HG03139 (cell line): ENCODE data around the gene B3GLCT.
"Not testable (repeated sequence)": the region's sequence is repeated elsewhere in the genome, so short reads cannot be mapped to it uniquely, and the experiment has no call there.

Experiments used
- ATAC-seq: cut with Tn5 transposase; IDR thresholded peaks from one replicate; pipeline ENCODE4 v1.9.1; 2021; ENCODE audit not compliant: unreplicated experiment

Gene B3GLCT

DNA sequence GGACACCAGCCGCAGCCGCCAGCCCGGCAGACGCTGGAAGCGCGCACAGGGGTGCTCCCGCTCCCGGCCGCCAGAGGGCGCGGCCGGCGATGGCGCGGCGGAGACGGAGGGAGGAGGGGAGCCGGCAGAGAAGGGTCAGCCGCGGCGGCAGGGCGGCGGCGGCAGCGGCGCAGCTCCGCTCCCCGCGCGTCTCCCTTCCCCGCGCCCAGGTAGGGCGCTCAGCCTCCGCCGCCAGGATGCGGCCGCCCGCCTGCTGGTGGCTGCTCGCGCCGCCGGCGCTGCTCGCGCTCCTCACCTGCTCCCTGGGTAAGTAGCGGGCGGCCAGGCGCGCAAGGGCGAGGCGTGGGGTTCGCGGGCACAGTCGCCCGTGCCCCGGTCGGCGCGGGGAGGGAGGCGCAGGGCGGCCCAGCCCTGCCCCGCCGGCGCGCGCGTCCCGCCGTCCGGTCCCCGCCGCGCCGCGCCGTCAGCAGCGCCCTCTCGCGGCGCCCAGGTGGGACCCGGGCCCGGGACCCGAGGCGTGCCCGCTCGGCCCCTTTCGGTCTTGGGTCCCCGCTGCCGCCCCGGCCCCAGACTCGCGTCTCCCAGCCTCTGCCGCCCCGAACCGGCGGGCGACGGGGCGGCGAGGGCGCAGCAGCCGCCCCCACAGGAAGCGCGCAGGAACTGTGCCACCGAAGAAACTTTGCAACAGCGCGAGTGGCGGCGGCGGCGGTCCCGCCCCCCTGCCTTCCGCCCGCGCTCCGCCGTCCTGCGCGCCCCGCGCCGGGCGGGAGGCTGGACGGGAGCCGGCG lies at the start of gene B3GLCT:
Gene B3GLCT (plus strand): TSS at position 127 of the 788 bp plus-strand sequence. CDS start 110 bp downstream, at position 237.
- ATAC-seq = peak; percentile 76

GRCh38 chr13:31150315-31150985 lies 49.3 kb upstream of the B3GLCT start:
- ATAC-seq = no peak

GRCh38 chr13:31151837-31152236 lies 47.9 kb upstream of the B3GLCT start:
- no peak for ATAC-seq

DNA sequence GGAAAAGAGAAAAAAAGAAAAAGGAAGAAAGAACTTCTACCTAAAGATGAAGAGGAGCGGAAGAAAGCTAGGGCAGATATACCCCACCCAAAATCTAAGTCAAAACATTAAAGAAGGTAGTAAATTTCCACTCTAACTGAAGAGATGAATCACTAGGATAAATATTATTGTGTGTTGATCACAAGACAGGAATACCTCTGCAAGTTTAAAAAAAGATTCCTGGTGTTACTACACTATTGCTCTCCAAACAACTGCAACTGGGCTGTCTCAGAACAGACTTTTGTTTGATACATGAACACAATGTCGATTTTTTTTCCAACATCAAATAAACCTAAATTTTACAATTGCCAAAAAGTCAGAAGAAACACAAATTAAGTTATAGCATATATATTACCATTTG lies 44.8 kb upstream of the B3GLCT start:
- ATAC-seq = no peak

GRCh38 chr13:31159306-31159705 lies 40.5 kb upstream of the B3GLCT start:
- ATAC-seq = no peak

DNA sequence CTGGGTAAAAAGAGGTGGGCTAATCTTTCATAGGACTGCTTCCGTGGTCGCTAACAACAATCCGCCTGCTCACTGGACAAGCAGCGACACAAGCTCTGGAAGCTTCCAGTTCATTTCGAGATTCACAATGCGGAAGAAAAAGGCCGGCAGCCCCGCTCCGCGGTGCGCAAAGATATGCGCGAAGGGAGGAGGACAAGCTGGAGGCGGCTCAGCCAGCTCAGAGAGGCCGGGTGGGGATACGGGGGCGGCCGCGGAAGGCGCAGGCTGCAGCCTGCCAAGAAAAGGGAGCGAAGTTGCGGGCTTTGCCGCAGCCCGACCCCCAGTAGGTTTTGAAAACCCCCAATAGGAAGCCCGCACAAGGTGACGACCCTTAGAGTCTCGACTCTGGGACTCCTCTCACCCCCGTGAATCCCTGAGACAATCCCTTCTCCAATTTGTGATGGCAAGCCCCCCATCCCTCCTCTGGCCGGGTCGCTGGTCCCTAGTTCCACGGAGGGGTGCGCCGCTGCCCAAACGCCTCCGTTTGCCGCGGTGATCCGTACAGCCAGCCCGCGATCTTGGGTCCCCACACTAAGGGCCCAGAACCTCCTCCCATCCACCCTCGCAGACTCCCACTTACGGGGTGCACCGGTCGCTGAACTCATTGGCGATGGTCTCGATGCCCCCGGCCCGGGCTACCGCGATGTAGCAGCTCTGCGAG lies 38.8 kb upstream of the B3GLCT start:
- peak; percentile 25 for ATAC-seq

GRCh38 chr13:31161557-31162150 lies 38.1 kb upstream of the B3GLCT start, which contains the start of gene HSPH1:
Gene HSPH1 (minus strand): TSS chr13:31161904. CDS start chr13:31161582, 322 bp downstream.
- ATAC-seq = peak; percentile 76

DNA sequence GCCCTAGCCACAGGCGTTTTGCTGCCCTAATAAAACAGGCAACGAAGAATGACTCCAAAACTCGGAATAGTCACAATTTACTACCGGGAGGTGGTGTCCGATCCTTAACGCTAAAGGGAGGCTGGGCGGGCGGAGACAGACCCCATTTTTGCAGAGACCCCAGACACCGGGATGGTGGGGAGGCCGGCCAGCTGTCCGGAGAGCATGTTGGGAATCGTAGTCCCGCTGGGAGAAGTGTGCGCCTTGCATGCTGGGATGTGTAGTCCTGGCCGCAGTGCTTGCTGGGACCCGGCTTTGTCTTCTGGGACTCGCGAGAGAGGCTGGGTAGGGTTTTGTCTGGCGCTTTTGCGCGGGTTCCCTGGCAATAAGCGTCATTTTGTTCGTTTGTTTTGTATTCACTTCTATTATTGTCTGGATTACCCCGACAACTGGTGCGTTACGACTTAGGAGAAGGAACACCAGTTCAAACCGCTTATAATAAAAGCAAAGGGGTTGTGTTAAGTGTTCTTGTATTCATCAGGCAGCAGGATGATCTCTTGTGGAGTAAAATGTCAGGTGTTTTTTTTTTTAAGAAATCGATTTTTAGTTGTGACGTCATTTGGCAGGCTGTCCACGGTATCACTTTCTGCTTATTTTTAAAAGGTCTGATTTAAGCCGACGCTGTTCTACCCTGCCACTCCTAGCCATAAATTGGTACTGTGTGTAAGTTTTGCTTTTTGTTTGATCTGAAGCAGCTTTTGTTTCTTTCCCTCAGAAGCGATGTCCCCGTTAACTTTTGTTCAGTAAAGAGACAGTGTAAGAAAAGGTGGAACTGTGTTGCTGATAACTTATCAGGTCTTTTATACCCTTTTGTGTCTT lies 37.4 kb upstream of the B3GLCT start:
- ATAC-seq = peak; percentile 76

DNA sequence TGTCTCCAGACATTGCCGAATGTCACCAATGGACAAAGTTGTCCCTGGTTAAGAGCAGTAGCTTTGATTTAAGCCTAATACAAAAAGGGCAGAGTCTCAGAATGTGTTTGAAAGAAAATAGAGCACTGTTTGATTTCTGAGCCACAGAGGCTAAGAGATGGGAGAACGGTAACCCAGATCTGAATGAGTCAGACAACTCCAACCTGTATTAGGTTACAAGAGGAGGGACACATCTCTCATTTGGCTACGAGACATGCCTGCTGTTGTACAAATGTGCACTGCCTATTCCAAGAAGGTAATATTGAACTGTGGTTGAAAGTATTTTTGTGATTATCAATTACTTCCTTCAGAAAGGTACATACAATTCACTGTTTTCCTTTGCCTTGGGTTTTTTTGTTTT lies 33.2 kb upstream of the B3GLCT start:
- no peak for ATAC-seq

GRCh38 chr13:31167490-31167889 lies 32.3 kb upstream of the B3GLCT start:
- peak; percentile 60 for ATAC-seq

- no peak for ATAC-seq
Measured at GRCh38 chr13:31168166-31168565, 31.6 kb upstream of the B3GLCT start.

DNA sequence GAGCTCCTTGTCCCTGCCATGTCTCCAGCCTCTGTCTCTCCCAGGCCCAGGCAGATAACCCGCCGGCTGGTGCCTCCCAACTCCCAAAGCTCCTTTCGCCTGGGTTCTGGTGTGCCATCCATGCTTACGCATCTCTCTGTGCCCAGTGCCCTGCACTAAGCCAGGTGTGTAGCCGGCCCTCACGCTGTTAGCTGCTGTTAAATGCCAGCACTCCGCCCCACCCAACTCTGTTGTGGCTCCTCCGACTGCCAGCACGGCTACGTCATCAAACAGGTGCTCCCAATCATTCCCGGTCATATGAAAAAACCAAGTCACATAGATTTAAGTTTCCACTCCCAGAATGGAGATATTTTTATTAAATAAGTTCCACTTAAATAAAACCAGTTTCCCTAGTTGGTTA lies 31.0 kb upstream of the B3GLCT start:
- no peak for ATAC-seq

DNA sequence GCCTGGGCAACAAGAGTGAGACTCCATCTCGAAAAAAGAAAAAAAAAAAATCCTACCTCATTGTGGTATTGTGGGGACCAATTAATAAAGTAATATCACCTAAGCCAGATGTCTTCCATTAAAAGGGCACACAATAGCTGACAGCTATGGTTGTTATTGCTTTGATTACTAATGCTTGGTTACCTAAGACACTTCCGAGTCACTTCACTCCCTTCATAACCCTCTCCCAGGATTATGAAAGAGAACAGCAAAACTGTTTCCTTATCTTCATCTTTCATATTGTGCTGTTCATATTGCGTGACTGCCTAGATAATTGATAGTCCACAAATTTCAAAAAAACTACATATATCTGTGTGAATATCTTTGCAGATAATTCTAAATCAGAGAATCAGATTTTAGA lies 27.8 kb upstream of the B3GLCT start:
- ATAC-seq = no peak

DNA sequence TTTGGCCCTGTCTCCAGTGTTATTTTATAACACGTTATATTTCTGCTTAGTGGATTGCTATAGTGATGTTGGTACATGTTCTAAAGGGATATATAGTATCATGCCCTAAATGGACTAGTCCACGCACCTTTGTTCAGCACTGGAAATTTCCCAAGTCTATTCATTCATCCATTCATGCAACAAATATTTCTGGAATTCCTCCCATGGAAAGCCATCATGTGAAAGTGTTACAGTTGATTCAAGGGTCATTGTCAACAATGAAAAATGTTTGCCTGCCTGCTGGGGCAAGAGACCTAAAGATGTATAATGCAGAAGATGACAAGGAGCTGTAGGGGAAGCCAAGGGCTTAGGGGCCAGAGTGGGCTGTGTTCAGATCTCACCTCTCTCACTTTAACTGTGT lies 27.2 kb upstream of the B3GLCT start:
- ATAC-seq = no peak

DNA sequence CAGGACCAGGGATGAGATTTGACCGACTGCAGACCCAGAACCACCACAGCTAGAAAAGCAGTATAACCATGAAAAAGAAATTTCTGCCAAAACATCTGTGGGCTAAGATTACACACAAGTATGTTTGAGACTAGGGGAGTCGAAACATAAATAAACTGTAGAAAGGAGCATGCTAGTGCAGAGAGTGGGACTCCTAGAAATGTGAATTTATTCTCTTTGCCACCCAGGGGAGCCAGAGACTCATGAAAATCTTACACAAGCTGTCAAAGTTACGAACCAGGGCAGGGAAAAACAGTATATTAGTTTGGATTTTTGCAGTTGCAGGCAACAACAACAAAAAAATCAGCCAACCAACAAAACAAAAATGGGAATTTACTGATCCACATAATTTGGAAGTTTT lies 25.8 kb upstream of the B3GLCT start:
- ATAC-seq = no peak

DNA sequence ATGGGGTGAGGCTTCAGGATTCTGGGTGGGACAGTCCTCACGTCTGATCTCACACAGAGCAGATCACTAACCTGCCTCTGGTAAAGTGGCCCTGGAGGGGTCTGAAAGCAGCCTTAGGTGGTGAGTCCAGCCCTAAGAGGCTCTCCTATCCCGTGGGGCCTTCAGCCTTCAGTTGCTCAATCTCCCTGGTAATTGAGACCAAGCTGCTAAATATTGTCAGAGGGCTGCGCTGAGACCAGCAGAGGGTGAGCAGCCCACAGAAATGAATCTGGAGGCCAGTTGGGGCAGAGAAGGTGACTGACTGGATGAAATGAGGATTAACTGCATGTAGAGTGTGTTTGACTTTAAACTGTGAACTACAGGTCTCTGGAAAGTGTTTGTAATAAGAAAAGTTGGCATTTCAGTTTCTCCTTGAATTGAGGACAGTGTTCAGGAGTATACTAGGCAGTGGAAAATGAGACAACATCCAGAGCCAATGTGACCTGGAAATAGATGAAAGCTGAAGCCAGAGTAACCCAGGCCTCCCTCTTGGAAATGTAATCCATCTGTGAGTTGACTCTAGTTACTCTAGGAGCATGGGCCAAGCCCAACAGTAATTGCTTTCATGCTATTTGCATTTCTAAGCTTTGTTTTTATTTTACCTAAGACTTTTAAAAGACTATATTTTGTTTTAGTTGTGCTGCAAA lies 23.8 kb upstream of the B3GLCT start:
- no peak for ATAC-seq

- ATAC-seq = not testable (repeated sequence)
Measured at GRCh38 chr13:31177813-31178495, 21.8 kb upstream of the B3GLCT start.

- ATAC-seq = no peak
Measured at GRCh38 chr13:31179241-31179640, 20.5 kb upstream of the B3GLCT start.

GRCh38 chr13:31179754-31180153 lies 20.0 kb upstream of the B3GLCT start:
- ATAC-seq = no peak
